NCI-H146 (cell line): ENCODE results near the gene PLPP3.

Experiments
- DNase-seq: peaks from one replicate; lab custom pipeline; 2025; lab: John Stamatoyannopoulos, UW

PLPP3 gene

GRCh38 chr1:56576880-56577405 is 2.4 kb downstream of the PLPP3 start:
- no peak for DNase-seq

- no peak for DNase-seq
Observed at GRCh38 chr1:56575865-56576264, 3.5 kb downstream of the PLPP3 start.

- DNase-seq = no peak
Observed at GRCh38 chr1:56574794-56575193, 4.6 kb downstream of the PLPP3 start.

DNA sequence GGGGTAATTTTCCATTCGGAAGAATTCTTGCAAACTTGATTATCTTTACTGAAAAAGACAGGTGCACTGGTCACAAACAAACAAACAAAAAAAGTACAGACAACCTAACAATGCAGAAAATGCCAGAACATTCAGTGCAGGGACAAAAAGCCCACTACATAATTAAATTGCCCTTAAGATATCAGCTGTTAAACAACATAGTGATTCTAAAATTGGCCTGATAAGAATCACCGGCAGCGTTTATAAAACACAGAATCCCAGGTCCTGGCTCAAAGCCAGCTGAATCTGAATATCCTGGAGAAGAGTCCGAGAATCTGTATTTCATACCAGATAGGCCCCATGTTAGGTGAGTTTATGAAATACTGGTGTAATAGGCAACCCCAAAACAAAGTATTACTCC is 6.1 kb downstream of the PLPP3 start:
- DNase-seq = no peak

- no peak for DNase-seq
Observed at GRCh38 chr1:56572334-56573050, 6.9 kb downstream of the PLPP3 start.

DNA sequence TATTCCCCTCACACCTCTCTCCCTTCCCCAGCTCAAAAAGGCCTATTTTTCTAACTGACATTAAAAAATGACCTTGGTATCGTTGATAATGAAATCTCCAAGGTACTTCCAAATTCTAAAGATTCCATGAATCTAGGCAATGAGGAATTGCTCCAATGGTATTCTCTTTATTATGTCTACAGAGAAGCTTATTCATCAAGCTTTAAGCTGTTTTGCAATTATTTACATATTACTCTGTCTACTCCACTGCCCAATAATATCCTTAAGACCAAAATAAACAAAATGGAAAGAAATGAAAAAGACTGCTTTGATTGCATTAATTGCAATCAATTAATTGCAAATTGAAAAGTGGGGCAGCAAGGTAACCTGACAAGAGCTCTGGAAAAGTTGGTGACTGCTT is 7.9 kb downstream of the PLPP3 start:
- DNase-seq = no peak

- no peak for DNase-seq
Observed at GRCh38 chr1:56570924-56571372, 8.4 kb downstream of the PLPP3 start.

DNA sequence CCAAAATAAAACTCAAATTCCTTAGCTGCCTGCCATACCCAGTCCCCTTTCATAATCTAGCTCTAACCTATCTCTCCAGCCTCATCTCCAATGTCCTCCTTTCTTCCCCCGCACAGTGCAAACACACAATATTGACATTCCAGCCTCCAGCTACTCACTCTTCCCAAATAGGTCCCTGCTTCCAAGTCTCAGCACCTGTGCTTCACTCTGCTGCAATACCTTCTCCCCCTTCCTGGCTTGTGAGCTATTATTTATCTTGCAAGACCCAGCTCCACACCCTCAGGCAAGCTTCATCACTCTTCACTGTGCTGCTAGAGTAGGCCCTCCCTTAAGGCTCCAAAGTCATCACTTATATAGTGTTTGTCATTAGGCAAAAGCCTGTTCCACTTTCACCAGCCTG is 9.7 kb downstream of the PLPP3 start:
- DNase-seq = no peak

GRCh38 chr1:56566994-56567393 is 12.4 kb downstream of the PLPP3 start:
- DNase-seq = no peak

DNA sequence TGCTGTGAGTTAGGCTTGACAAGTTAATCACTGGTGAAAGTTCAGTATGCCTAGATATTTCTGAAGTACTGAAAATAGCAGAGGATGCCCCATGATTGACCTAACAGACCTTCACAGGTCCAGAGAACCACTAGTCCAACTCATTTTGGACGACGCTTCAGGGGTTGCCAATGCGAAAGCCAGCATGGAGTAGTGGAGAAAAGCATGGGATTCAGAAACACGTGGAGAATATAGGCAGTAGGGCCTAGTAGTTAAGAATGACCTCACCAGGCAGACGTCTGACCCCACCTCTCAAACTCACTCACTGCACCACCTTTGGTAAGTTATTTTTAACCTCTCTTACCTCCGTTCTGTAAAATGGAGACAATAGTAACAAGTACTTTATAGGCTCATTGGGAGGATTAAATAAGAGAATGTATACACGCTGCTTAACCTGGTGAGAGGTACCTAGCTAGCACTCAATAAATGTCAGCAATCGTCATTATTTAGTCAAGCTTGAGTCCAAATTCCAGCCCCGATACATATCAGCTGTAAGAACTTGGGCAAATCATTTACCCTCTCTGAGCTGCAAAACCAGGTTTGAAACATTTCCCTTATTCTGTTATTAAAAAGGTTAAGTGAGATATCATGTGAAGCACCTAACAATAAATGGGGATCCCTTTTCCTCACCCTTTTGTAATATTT is 13.2 kb downstream of the PLPP3 start:
- DNase-seq = no peak

- DNase-seq = no peak
Observed at GRCh38 chr1:56564615-56565014, 14.7 kb downstream of the PLPP3 start.

DNA sequence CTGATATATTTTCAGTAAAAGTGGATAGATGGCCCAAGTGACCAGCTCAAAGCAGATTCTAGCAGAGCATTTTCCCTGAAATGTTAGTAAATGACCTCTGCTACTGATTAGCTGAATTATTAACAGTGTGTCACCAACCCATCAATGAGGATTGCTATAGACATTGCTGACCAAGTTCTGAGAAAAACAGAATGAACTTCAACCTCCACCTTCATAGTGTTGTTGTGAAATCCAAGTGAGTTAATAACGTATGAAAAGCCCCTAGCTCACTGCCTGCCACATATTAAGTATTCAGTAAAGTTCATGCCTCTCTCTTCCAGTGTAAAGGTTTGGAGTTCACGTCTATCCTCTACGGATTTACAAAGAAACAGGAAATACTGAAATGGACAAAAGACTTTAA is 15.8 kb downstream of the PLPP3 start:
- no peak for DNase-seq

DNA sequence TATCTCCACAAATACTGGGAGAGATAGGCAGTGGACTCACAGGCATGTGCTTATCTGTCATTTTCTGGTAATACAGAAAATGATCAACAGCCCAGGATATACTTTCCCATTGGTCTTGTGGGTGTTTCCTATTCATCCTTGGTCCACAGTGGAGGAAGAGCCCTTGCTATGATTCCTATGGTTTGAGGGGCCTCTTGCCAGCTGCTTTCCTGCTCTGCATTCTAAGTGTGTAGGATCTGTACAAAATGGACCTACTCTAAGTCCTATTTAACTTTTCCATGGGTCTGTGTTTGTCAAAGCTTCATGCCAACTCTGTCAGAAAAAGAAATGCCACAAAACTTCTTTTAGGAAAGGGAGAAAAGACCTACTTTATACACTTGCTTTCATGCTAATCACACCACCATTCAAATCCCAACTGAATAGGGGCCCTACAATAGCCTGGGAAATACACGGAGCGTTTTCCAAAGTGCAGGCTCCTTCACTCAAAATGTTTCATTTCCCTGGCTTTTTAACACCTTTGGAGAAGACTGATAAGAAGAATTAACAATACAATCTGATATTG is 16.4 kb downstream of the PLPP3 start:
- no peak for DNase-seq

GRCh38 chr1:56561227-56562019 is 17.9 kb downstream of the PLPP3 start:
- no peak for DNase-seq

DNA sequence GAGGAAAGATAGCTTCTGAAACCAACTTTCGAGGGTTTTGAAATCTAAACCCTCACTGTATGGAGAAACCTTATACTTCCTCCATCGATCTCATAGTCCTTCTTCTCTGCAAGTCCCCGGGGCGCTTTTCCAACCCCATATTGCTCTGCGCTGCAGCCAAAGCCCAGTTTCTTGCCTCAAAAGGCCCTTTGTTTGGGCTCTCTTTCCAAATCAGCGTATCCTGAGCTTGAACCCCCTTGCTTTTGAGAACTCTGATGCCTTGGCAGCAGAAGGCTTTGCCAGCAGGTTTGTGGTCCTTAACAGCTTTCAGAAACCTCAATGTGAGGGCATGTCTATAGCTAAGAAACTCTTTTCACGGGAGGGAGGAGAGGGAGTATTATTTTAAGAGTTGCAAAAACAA is 21.6 kb downstream of the PLPP3 start:
- DNase-seq = no peak

DNA sequence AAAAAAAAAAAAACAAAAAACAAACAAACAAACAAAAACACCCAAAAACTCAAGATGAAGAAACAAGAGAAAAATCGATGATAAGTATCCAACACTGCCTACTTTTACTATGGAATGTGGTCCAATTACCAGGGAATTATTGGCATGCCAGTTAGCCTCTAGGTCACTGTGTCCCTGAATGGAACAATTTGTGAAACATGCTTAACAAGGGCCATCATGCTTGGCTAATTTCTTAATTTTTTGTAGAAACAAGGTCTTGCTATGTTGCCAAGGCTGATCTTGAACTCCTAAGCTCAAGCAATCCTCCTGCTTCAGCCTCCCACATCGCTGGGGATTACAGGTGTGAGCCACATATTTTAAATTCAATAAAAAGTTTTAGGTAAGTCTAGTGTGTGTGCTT is 23.9 kb downstream of the PLPP3 start:
- DNase-seq = no peak

- no peak for DNase-seq
Observed at GRCh38 chr1:56553046-56553445, 26.3 kb downstream of the PLPP3 start.

GRCh38 chr1:56552349-56552748 is 27.0 kb downstream of the PLPP3 start:
- DNase-seq = no peak

GRCh38 chr1:56551691-56552090 is 27.7 kb downstream of the PLPP3 start:
- DNase-seq = no peak

DNA sequence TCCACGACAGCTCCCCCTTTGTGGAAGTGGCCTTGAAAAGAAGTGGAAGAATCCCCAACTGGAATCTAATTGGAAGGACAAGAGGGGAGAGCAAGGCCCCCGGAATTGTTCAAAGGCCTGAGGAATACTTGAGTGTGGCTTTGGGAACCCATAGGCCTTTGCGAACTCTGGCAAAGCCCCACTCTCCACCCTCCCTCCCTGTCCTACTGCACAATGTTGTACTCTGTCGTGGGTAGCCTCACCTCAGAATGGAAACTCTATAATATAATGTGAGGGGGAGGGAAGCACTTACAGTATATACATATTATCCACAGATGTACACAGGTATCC is 28.5 kb downstream of the PLPP3 start:
- no peak for DNase-seq

- DNase-seq = no peak
Observed at GRCh38 chr1:56550138-56550858, 29.1 kb downstream of the PLPP3 start.

- DNase-seq = no peak
Observed at GRCh38 chr1:56548571-56548970, 30.8 kb downstream of the PLPP3 start.
